ENCODE results near the gene MT1G. TPM values are rescaled to one million over a fixed set of nuclear protein-coding genes. Genes with fewer than 3 reads are reported as not detected.
"Not testable (repeated sequence)": the region's sequence is repeated elsewhere in the genome, so short reads cannot be mapped to it uniquely, and the experiment has no call there.

The MT1G gene
- total and polyA plus RNA-seq, 11 donors: 1.4 to 19.1 (median 6.6) TPM; not detected in 7

GRCh38 chr16:56669840-56670619, 2.2 kb upstream of the MT1G start:
- intact Hi-C loops (cut with DNase I): loop anchor here in 2 of 10 donors (2.0 to 5.0 kb wide), 2 partner anchors 27 to 32 kb away; no protein-coding TSS in a partner anchor
- no peak for TF ChIP-seq POLR2A (IDR thresholded peaks at IDR 0.05)
- TF ChIP-seq CTCF (IDR thresholded peaks at IDR 0.05): no peak
- Histone ChIP-seq H3K27ac (no peak overlapping the region), H3K36me3 (no peaks in the 10 kb centered on the region), H3K9me3 (no peaks in the 10 kb centered on the region), H3K4me1 (peaks cover 0 to 22% (median 10%) of the 10 kb centered on the region in 12 donors), H3K4me3 (peak overlapping the region in 1 of 12 donors; percentile 13), H3K27me3 (peaks cover 11 to 88% (median 41%) of the 10 kb centered on the region in 9 donors)
- WGBS, 4 donors: 15 to 31% (median 24%) methylated on average over 19 of the region's 19 CpGs
- no peak for ATAC-seq
- no peak for DNase-seq

GRCh38 chr16:56669005-56669839, 1.4 kb upstream of the MT1G start, which contains the start of gene MT1H:
TSS of gene MT1H (plus strand) at chr16:56669814. CDS start at chr16:56669885, 71 bp downstream.
- Histone ChIP-seq H3K4me1 (peaks cover 0 to 22% (median 10%) of the 10 kb centered on the region in 12 donors), H3K27me3 (peaks cover 11 to 93% (median 49%) of the 10 kb centered on the region in 9 donors), H3K4me3 (peak within 1 kb of the TSS in 1 of 12 donors; percentile 13), H3K9me3 (no peaks in the 10 kb centered on the region), H3K36me3 (no peaks in the 10 kb centered on the region), H3K27ac (no peak within 1 kb of the TSS)
- WGBS, 4 donors: 15 to 26% (median 17%) methylated on average over 31 to 38 of the region's 38 CpGs
- TF ChIP-seq POLR2A (IDR thresholded peaks at IDR 0.05) (no peak), CTCF (IDR thresholded peaks at IDR 0.05) (no peak)
- ATAC-seq: no peak
- DNase-seq: no peak
- intact Hi-C loops (cut with DNase I): loop anchor here in 2 of 10 donors (2.0 to 5.0 kb wide), 2 partner anchors 26 to 33 kb away; no protein-coding TSS in a partner anchor

GRCh38 chr16:56665286-56666261, 2.3 kb downstream of the MT1G start:
- intact Hi-C loops (cut with DNase I): loop anchor here in 1 of 10 donors (5.0 kb wide), 1 partner anchor 37 kb away; no protein-coding TSS in a partner anchor
- peaks cover 17 to 91% (median 58%) of the 10 kb centered on the region in 9 donors for H3K27me3 ChIP-seq
- not testable (repeated sequence) for ATAC-seq

GRCh38 chr16:56664506-56664905, 3.4 kb downstream of the MT1G start:
- peaks cover 0 to 24% (median 10%) of the 10 kb centered on the region in 12 donors for H3K4me1 ChIP-seq
- no peaks in the 10 kb centered on the region for H3K9me3 ChIP-seq
- H3K27me3 ChIP-seq: peaks cover 9 to 86% (median 54%) of the 10 kb centered on the region in 9 donors
- WGBS, 4 donors: 87 to 95% (median 89%) methylated on average over 1 of the region's 1 CpG
- H3K4me3 ChIP-seq: no peak overlapping the region
- no peak for DNase-seq
- no peaks in the 10 kb centered on the region for H3K36me3 ChIP-seq
- TF ChIP-seq CTCF (IDR thresholded peaks at IDR 0.05) (no peak), POLR2A (IDR thresholded peaks at IDR 0.05) (no peak)
- intact Hi-C loops (cut with DNase I): no loop called here
- ATAC-seq: no peak
- H3K27ac ChIP-seq: no peak overlapping the region

More at GRCh38 chr16:56665286-56666261, 2.3 kb downstream of the MT1G start:
- WGBS, 4 donors: 72 to 78% (median 75%) methylated on average over 8 of the region's 8 CpGs
- not testable (repeated sequence) for H3K4me3 ChIP-seq, H3K36me3 ChIP-seq, H3K27ac ChIP-seq, H3K9me3 ChIP-seq, DNase-seq
- H3K4me1 ChIP-seq: peaks cover 0 to 31% (median 14%) of the 10 kb centered on the region in 12 donors

All from heart left ventricle (tissue), 16 donors.